ENCODE data around the gene EFNA5.

The EFNA5 gene

DNA sequence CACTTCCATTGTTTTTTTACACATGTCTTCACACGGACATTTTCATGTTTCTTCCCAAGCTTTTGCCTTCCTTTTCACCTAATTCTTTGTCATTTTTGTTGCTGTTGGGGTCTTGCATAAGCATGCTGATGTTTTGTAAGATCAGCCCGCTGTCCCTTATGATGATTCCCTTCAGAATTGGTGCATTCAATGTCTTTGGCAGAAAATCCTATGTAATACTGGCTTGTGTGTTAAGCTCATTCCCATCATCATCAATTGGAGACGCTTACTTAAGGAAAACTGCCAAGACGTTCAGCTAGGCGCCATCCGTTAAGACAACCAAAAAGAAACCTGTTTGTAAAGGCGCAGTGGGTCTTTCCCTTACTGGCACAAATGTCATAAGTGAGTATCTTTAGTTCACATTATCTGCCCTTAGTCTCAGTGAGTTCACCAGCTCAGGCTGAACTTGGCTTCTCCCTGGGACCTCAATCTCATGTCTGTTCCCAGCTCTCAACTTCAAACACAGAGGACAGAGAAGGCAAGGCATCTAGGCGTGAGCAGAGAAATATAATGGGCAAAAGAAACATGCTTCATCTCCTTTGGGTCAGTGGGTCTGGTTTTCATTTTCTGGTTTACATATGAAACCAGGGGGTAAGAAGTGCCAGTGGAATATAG is 97.9 kb downstream of the EFNA5 start:
- FAIRE-seq (no peak), DNase-seq (ENCODE audit: insufficient read length, low spot score) (no peak)
- TF ChIP-seq POU2F2 (IDR thresholded peaks at IDR 0.05; ENCODE audit: low read depth, low read length) = no peak
- no peak for TF ChIP-seq TAF1 (IDR thresholded peaks at IDR 0.05; ENCODE audit: low read depth, low read length)
- no peak for TF ChIP-seq POLR2A (IDR thresholded peaks at IDR 0.05; ENCODE audit: low read depth, low read length)
- no peak for TF ChIP-seq PAX5 (IDR thresholded peaks at IDR 0.05; ENCODE audit: insufficient read depth, low read length, severe bottlenecking)
- TF ChIP-seq SPI1 (IDR thresholded peaks at IDR 0.05; ENCODE audit: low read depth, low read length) = no peak
- TF ChIP-seq POLR2AphosphoS5 (IDR thresholded peaks at IDR 0.05; ENCODE audit: low read depth, low read length) = no peak

DNA sequence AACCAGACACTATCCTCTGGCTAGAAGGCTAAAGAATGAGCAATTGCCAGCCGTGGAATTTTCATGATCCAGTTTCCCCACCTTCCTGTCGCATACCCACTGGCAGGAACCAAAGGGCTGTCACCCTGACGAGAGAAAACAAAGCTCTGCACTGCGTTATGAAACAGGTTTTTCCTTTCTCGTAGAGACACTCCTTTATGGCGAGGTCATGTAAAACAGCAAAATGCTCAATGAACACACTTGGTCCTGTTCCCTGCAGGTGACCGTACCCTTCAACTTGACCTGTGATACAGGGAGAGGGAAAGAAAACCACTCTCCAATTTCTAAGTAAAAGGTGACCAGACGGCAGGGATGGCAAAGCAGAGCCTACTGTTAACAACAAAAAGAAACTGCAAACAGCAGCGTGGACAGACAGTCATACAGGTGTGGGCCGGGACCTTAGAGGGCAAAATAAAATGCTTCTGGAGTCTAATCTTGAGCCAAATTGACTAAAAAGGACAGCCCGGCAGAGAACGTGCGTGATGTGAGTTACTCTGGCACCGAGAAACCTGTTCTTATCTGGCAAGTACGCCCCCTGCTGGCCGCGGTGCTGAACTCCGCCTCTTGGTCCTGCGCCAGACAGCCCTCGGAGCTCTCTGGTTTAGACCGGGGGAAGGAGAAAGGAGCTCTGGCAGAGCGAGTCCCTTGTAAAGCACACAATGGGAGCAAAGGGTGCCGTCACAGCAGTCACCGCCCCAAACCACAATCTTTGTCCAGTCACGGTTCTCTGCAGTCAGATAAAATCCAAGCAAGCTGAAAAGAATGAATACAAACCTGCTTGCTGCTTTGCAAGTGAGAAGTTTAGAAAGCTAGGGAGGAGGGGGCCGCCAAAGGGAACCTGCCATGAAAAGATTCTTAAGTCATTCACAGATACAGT is 98.9 kb downstream of the EFNA5 start:
- TF ChIP-seq SPI1 (IDR thresholded peaks at IDR 0.05; ENCODE audit: low read depth, low read length) = no peak
- no peak for TF ChIP-seq POLR2AphosphoS5 (IDR thresholded peaks at IDR 0.05; ENCODE audit: low read depth, low read length)
- no peak; the same call in 1 of the 2 replicates for TF ChIP-seq TAF1 (IDR thresholded peaks at IDR 0.05; ENCODE audit: low read depth, low read length)
- TF ChIP-seq POLR2A (IDR thresholded peaks at IDR 0.05; ENCODE audit: low read depth, low read length) = no peak
- TF ChIP-seq POU2F2 (IDR thresholded peaks at IDR 0.05; ENCODE audit: low read depth, low read length) = no peak
- TF ChIP-seq PAX5 (IDR thresholded peaks at IDR 0.05; ENCODE audit: insufficient read depth, low read length, severe bottlenecking) = no peak
- DNase-seq (ENCODE audit: insufficient read length, low spot score) = peak; percentile 33
- peak; percentile 98 for FAIRE-seq

DNA sequence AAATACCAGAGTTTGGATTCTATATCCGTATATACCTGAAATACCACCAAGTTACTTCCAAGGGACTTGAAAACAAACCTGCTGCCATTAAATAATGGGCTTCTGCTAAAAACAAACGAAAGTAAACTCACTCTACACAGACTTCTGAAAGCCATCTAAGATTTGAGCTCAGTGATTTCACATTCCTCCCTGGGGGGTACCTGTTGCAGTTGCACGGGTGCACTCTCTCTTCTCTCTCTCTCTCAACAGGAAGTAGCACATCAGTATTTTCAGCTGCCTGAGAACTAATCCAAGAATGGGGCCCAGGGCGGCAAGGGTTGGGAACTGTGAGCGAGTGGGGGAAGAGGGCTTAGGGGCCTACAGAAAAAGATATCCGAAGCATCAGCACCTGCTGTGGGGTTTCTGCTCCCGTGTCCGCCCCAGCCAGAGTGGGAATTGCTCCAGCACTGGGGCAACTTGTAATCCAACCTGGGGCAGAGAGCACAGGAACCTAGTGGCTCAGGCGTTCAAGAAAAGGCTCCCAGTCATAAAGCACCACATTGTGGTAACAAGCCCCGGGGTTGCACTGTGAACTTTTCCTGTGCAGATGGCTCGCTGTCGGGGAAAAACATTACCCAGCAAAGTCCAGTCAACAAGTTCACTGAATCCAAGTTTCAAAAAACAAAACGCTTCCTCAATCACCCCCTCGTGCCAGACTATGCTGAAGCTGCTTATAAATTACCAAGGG is 99.8 kb downstream of the EFNA5 start:
- DNase-seq (ENCODE audit: insufficient read length, low spot score) (peak; percentile 27), FAIRE-seq (peak; percentile 92)
- TF ChIP-seq POLR2AphosphoS5 (IDR thresholded peaks at IDR 0.05; ENCODE audit: low read depth, low read length) = no peak
- no peak for TF ChIP-seq POLR2A (IDR thresholded peaks at IDR 0.05; ENCODE audit: low read depth, low read length)
- TF ChIP-seq POU2F2 (IDR thresholded peaks at IDR 0.05; ENCODE audit: low read depth, low read length) = peak; percentile 60; the same call in 1 of the 2 replicates
- peak; percentile 39; the same call in 1 of the 2 replicates for TF ChIP-seq SPI1 (IDR thresholded peaks at IDR 0.05; ENCODE audit: low read depth, low read length)
- TF ChIP-seq PAX5 (IDR thresholded peaks at IDR 0.05; ENCODE audit: insufficient read depth, low read length, severe bottlenecking) = no peak
- TF ChIP-seq TAF1 (IDR thresholded peaks at IDR 0.05; ENCODE audit: low read depth, low read length) = peak; percentile 24; the same call in 1 of the 2 replicates

DNA sequence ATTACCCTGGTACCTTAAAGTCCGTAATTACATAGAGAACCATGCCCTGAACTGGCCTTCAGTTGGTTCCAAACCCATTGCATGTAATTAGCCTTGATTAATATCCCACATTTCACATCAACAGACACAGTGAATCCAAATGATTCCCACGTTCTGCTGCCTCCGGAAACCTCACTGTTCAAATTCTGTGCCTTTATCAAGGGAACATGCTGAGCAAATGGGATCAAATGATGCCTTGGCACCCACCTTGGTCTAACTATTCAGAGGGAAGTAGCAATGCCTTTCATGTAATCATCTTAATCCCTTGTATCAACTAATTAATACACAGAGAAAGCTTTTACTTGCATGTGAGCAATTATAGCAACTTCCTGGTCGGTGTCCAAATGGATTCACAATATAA is 100.6 kb downstream of the EFNA5 start:
- FAIRE-seq (peak; percentile 71), DNase-seq (ENCODE audit: insufficient read length, low spot score) (no peak)
- TF ChIP-seq POLR2AphosphoS5 (IDR thresholded peaks at IDR 0.05; ENCODE audit: low read depth, low read length) = no peak
- no peak for TF ChIP-seq POU2F2 (IDR thresholded peaks at IDR 0.05; ENCODE audit: low read depth, low read length)
- no peak for TF ChIP-seq POLR2A (IDR thresholded peaks at IDR 0.05; ENCODE audit: low read depth, low read length)
- TF ChIP-seq PAX5 (IDR thresholded peaks at IDR 0.05; ENCODE audit: insufficient read depth, low read length, severe bottlenecking) = no peak
- no peak for TF ChIP-seq SPI1 (IDR thresholded peaks at IDR 0.05; ENCODE audit: low read depth, low read length)
- TF ChIP-seq TAF1 (IDR thresholded peaks at IDR 0.05; ENCODE audit: low read depth, low read length) = no peak

DNA sequence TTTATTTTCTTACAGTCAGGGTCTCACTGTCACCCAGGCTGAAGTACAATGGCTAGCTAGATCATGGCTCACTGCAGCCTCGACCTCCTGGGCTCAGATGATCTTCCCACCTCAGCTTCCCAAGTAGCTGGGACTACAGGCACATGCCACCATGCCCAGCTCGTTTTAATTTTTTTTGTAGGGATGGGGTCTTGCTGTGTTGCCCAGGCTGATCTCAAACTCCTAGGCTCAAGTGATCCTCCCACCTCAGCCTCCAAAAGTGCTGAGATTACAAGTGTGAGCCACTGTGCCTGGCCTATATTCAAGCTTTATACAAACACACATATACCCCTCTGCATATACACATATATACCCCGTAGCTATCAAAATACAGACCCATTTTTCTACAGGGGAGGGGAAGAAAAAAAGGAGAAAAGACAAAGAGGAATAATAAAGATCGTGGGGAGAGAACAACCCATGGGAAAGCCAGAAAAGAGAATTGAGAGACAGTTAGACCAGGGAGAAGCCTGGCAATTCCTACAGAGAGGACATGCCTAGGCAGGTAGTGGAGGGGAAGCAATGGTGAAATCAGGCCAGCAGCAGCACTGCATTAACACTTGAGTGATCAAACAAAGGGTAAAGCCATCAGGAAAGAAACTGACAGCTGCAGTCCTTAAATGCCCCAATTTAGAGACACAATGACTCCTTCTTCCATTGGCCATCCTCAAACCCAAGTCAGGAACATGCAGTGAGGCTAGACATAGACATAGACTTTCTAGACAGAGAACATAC is 102.7 kb downstream of the EFNA5 start:
- FAIRE-seq (peak; percentile 67), DNase-seq (ENCODE audit: insufficient read length, low spot score) (no peak)
- TF ChIP-seq SPI1 (IDR thresholded peaks at IDR 0.05; ENCODE audit: low read depth, low read length) (no peak), POLR2A (IDR thresholded peaks at IDR 0.05; ENCODE audit: low read depth, low read length) (no peak), POU2F2 (IDR thresholded peaks at IDR 0.05; ENCODE audit: low read depth, low read length) (no peak), TAF1 (IDR thresholded peaks at IDR 0.05; ENCODE audit: low read depth, low read length) (no peak), PAX5 (IDR thresholded peaks at IDR 0.05; ENCODE audit: insufficient read depth, low read length, severe bottlenecking) (no peak), POLR2AphosphoS5 (IDR thresholded peaks at IDR 0.05; ENCODE audit: low read depth, low read length) (no peak)

DNA sequence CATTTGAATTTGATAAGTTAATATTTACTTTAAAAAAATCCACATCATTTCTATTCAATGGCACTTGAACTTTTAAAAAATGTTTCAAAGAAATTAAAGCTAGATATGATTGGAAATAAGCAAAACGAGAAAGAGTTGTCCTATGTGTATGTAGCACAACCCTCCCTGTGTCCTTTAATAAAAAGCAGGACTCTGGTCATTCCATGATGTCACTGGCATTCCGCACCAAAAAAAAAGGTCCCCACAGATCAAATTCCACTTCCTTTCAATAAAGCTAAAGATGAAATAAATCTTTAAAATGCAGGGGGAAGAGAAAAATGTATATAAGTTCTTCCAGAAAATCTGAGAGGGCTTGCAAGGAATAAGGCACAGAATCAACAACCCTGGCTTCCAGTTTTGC is 103.8 kb downstream of the EFNA5 start:
- FAIRE-seq (no peak), DNase-seq (ENCODE audit: insufficient read length, low spot score) (no peak)
- TF ChIP-seq SPI1 (IDR thresholded peaks at IDR 0.05; ENCODE audit: low read depth, low read length) (no peak), POU2F2 (IDR thresholded peaks at IDR 0.05; ENCODE audit: low read depth, low read length) (no peak), TAF1 (IDR thresholded peaks at IDR 0.05; ENCODE audit: low read depth, low read length) (no peak), PAX5 (IDR thresholded peaks at IDR 0.05; ENCODE audit: insufficient read depth, low read length, severe bottlenecking) (no peak), POLR2A (IDR thresholded peaks at IDR 0.05; ENCODE audit: low read depth, low read length) (no peak), POLR2AphosphoS5 (IDR thresholded peaks at IDR 0.05; ENCODE audit: low read depth, low read length) (no peak)

DNA sequence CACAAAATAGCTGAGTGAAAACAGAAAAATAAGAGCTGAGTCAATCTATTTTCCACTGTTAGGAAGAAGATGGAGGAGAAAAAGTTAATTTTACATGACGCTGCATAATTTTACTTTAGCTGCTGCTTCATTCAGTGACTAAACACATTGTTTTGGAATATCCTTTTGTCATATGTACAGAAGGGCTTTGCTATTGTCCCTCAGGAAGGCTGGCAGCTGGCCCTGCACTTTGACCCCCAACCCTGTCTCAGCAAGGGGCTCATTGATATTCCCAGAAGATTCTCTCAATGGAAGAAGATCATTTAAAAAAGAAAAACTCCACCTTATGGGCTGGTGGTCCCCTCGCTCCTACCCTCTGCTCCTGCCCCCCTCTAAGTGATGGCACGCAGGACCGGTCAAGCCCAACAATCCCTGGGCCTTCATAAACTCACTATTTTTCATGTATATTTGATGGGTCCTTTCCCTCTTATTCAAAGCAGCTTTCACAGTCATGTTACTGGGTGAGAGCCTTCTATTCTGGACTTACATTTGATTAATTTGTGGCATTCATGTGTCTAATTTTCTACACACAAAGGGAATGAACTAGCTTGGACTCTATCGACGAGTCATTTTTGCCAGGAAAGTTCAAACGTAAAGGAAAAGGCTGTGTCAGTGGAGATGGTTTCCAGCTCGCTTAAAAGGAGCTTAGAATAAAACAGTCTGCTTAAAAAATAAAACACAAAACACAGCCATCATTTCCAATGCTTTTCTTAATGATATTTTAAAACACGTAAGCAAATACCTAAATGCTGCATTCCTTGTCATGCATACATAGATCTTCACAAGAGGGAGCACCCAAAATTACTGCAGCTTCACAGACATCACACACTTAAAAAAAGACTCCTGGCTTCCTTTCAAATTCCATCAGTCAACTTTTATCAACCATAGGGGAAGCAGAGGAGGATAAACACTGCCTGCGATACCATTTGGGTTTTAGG is 104.7 kb downstream of the EFNA5 start:
- TF ChIP-seq SPI1 (IDR thresholded peaks at IDR 0.05; ENCODE audit: low read depth, low read length) (no peak), POLR2A (IDR thresholded peaks at IDR 0.05; ENCODE audit: low read depth, low read length) (no peak), TAF1 (IDR thresholded peaks at IDR 0.05; ENCODE audit: low read depth, low read length) (no peak), POU2F2 (IDR thresholded peaks at IDR 0.05; ENCODE audit: low read depth, low read length) (no peak), POLR2AphosphoS5 (IDR thresholded peaks at IDR 0.05; ENCODE audit: low read depth, low read length) (no peak), PAX5 (IDR thresholded peaks at IDR 0.05; ENCODE audit: insufficient read depth, low read length, severe bottlenecking) (no peak)
- no peak for FAIRE-seq
- DNase-seq (ENCODE audit: insufficient read length, low spot score) = no peak
